Measurements from ENCODE around the gene SLC6A19.

The SLC6A19 gene

DNA sequence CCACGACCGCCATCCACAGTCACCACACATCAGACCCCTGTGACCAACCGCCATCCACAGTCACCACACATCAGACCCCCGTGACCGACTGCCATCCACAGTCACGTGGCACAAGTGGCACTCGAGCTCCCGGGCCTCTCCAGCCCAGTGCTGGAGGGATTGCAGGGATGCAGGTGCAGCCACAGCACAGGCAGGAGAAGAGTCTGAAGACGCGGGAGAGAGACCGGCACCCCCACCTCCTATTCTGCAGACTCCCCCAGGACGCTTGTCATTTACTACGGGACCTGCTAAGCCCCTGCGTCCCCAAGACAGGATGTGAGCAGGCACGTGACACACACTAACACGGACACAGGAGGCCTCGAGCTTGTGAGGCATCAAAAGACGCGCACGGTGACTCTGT, 72.3 kb downstream of the SLC6A19 start:
- Histone ChIP-seq H3K27ac (no peak overlapping the region), H3K4me3 (no peak overlapping the region)

DNA sequence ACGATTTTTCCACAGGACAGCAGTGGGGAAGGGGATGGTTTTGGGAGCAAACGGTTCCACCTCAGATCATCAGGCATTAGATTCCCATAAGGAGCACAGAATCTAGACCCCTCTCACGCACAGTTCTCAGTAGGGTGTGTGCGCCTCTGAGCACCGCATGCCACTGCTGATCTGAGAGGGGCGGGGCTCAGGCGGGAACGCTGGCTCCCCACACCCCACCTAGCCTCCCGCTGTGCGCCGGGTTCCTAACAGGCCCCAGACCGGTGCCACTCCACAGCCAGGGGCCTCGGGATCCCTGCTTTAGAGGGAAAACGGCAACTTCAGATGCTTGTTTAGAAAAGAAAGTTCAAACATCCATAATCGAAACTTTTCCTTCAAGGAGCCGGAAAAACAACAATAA, 73.1 kb downstream of the SLC6A19 start:
- no peak overlapping the region for H3K4me3 ChIP-seq
- H3K27ac ChIP-seq = no peak overlapping the region

All from skin epidermis (tissue), 12 donors.